ENCODE data around the gene RPL3.

RPL3 gene

DNA sequence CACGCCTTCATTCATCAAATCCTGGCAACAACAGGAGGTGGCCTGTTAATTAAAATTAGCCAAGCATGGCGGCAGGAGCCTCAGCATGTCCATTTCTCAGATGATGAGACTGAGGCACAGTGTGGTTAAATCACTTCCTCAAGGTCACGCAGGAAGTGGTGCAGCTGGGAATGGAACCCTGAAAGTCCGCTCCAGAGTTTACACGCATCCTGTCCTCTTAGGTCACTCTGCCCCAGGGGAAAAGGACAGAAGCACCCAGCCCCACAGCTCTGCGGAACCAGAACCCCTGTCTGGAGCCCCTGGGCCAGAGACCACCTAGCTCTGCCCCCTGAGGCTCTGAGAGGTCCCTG lies 19.6 kb downstream of the RPL3 start:
- DNase-seq (ENCODE audit: low read depth, low spot score) = no peak

DNA sequence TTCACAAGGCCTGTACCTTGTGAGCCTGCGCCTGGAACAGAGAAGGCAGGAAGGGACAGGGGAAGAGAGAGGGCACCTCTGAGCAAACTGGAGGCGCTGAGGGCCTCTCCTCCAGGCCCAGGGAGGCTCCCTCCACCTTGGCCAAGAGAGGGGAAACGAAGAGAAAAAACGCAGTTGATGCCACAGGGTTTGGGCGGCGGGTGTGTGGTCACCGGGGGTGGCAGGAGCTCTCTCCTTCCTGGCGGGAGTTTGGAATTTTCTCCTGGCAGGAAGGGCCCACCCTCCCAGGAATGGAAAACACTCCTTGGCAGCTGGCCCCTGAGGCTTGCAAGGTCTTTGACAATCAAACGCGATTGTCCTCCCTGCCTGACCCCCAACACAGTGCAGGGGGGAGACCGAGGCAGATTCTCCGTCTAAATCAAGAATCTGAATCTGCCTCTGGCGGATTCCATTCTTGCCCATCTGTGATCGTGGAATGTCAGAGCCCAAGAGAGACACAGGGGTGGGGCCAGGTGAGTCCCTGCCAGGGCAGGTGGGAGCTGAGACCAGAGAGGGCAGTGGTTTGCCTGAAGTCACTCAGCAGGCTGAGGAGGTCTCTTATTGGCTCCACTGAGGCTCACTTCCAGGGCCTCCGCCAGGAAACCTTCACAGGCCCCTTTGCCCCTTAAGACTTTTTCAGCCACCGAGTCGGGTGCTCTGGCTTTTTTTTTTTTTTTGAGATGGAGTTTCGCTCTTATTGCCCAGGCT lies 21.0 kb downstream of the RPL3 start:
- no peak for DNase-seq (ENCODE audit: low read depth, low spot score)

DNA sequence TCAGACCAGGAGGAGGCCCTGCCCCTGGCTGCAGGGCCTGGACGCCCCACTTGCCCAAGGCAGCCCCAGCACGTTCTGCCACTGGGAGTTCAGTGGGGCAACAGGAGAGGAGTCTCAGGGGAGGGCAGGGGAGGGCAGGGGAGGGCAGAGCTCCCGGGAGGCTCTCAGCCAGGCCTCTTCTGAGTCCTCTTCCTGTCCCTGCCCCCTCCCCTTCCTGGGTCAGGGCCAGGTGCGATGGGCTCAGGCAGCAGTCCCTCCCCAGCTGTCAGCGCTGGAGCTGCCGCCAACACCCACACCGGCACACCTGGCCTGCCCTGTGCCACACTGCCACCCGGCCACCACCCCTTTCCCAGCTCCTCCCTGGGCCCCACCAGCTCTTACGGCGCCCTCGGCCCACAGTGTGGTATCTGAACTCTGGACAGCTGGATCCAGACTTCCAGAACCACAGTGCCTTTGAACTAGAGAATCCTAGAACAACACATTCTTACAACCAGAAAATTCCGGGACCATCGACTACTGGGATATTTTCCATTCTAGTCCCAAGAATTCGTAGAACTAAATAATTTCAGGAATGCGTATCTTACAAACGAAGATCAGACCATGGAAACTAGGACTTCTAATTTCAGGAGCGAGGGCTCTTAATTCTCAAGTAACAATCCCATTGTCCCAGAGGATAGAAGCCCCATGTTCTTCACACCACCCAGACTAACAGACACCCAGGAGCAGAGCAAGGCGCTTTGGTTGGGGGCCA lies 21.8 kb downstream of the RPL3 start:
- DNase-seq (ENCODE audit: low read depth, low spot score) = no peak

DNA sequence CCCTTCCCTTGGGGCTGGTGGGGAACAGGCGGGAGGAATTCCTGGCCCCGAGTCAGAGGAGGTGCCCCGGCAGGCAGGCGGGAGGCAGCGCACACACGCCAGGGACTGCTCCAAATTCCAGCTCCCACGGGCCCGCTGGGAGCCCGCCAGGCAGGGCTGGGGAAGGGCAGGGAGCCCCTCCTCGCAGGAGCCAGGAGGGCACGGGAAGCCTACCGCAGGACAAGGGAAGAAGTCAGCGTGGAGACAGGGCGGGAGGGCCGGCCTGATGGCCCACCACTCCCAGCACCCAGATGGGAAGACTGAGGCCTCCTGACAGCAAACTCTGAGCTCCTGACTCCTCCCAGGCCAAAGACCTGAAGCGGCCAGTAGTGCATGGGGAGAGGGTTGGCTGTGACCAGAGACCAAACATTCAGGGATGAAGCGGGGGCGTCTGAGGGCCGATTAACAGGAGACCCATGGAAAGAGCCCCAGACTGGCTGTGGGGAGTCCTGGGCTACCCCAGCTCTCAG lies 22.4 kb downstream of the RPL3 start:
- DNase-seq (ENCODE audit: low read depth, low spot score) = no peak

DNA sequence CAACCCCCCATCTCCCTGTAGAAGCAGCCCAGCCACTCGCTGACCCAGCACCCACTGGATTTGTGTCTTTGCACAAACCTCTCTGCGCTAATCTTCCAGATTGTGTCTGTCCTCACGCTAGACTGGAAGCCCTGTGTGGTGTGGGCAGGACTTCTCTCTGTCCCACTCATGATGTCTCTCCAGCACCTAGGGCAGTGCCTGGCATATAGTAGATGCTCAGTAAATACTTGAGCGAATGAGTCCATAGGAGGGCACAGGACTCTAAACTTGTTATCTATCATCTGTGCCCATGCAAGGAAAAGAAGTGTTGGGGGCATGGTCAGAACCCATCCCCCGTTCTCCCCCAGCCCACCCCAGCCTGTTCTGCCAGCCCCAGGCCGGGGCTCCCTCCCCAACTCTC lies 22.9 kb downstream of the RPL3 start:
- no peak for DNase-seq (ENCODE audit: low read depth, low spot score)

DNA sequence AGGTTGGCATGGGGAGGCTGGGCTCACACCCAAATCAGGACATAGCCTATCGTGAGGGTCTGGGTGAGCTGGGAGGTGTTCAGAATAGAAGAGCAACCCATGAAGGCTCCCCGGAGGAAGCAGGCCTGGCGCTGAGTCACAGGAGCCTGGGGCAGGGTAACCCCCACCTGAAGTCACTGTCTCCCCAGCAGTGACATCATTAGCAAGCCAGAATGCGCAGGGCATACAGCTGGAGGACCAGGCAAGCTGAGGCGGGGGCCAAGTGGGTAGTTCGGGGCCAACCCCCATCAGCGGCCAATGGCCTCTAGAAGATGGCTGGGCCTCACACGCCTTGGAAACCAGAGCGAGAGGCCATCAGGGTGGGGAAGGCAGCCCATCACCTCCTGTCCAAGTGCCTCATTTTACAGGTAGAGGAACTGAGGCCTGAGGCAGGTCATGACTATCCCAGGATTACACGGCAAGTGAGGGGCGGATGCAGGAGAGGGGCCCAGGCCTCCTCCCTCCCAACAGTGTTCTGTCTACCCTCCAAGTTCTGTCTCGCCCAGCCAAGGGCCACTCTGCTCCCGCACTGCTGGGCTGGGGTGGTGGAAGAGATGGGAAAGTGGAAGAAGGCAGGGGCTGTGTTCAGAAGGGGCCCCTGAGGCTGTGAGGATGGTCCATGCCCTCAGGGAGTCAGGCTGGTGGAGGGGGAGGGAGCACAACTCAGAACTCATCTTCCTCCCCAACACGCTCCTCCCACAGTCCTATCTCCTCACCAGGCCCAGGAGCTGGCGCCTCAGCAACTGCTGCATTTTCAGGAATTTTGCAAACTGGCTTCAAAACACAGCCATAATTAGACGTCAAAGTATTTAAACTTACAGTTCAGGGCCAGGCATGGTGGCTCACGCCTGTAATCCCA lies 24.6 kb downstream of the RPL3 start:
- DNase-seq (ENCODE audit: low read depth, low spot score) = no peak

DNA sequence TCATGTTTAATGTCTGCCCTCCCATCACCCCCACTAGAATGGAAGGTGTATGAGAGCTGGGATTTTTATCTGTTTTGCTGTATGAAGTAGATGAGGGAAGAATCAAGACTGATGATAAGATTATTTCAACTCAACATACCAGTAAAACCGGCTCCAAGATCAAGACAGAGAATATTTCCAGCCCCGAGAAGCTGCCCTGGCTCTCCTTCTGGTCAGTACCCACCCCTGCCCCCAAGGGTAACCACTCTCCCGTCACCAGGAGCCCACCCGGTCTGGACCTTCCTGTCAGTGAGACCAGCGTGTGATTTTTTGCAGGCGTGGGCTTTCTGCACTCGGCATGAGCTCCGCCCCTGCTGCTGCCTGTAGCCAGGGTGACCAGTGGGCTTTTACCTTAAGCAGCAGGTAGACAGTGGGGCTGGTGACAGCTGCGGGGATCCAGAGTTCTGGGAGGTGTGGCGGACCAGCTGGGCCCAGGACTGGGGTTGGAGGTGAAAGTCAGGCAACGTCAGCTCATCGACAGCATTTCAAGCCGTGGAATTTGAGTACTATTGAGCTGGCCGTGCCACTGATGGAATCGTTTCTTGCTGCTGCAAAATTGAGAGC lies 25.6 kb downstream of the RPL3 start:
- no peak for DNase-seq (ENCODE audit: low read depth, low spot score)

DNA sequence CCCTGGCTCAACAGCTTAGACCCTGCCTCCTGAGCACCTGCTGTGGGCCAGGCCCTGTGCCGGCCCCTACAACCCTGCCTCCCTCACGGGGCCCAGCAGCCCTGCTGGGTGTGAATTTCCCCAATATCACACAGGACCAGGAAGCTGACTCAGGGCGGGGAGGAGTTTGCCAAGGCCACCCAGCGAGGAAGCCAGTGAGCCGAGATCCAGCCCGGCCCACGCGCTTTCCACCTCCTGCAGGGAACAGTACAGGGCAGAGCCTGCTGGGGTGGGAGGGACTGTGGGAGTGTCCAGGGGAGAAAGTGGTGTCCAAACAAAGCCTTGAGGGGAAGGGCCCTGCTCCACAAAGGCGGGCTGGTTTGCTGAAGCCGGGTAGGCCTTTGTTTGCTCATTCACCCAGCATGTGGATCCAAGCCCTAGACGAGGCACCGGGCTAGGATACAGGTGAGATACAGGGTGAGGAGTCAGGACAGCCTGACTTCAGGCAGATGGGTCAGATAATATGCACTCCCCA lies 26.8 kb downstream of the RPL3 start:
- no peak for DNase-seq (ENCODE audit: low read depth, low spot score)

DNA sequence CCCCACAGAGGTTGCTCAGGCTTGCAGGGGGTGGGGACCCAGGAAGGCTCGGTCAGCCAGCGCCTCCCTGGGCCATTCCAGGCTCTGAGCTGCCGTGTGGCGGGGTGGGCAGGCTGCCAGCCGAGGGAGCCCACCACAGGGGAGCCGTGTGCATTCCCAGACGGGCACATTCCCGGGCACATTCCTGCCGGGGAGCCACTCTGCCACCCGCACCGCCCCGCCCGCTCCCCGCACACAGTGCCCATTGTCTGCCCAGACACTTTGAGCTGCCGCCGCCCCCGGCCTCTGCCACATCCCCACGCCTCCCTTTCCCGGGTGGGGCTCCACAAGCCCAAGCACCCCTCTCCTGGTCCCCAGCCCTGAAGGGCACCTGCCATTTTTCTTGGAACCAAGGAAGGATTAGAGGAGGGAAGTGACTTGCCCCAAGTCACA lies 27.4 kb downstream of the RPL3 start:
- DNase-seq (ENCODE audit: low read depth, low spot score) = no peak

DNA sequence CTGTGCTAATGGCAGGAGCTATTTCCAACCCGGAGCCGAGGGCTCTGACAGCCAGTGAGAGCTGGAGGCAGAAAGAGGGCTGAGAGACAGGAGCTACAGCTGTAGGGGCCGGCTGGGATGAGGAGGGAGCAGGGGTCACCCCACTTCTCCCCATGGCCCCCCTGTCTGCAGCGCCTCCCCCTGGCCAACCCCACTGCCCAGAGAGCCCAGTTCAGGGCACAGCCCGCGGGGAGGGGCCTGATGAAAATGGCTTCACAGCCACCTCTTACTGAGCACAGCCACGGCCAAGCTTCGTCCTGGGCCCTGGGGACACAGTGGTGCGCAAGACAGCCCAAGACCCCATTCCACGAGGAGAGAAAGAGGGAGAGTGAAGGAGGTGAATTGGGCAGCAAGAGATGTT lies 27.9 kb downstream of the RPL3 start:
- no peak for DNase-seq (ENCODE audit: low read depth, low spot score)

DNA sequence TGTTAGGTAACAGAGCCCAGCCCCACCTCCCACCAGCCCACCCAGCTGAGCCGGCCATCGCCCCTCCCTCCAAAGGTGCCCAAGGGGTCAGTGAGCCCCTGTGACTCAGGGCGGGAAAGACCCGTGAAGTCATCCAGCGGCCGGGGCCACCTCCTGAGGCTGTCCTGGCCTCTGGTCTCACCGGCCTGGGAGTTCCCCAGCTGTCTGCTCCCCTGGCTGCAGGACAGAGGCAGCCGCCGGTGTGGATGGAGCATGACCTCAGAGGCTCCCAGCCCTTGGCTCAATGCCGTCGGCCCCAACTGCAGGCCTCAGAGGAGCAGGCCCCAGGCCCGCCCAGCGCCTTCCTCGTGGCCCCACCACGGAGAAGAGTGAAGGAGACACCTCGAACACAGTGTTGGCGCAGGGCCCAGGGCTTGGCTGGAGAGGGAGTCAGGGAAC lies 28.7 kb downstream of the RPL3 start:
- DNase-seq (ENCODE audit: low read depth, low spot score) = no peak

DNA sequence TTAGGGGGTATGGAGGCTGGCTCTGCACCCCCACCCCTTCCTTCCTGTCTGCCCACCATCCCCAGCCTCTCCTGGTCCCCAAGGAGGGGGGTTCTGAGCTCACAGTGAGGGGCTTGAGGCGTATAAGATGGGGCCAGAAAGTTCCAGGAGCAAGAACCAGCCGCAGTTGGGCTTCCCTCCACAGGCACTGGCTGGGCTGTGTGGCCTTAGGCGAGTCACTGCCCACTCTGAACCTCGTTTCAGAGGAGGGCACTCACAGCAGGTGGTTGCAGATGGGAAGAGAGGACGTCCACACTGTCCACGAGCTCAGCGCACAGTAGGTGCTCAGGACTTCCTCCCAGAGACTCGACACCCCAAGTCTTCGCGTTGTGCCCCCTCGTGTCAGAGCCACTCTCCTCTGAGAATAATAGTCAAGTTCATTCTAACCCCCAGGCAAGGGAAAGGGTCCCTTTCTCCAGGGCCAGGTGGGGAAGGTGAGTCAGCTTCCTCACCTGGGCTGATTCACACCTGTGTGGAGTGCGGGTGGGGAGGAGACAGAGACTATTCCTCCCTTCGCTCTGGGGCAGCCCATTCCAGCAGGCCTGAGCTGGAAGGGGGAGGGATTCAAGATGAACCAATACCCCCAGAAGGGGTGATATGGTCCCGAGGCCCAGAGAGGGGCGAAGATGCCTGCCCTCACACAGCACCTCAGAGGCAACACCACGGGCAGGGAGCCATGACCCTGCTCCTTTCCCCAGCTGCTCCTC lies 29.3 kb downstream of the RPL3 start:
- DNase-seq (ENCODE audit: low read depth, low spot score) = no peak

DNA sequence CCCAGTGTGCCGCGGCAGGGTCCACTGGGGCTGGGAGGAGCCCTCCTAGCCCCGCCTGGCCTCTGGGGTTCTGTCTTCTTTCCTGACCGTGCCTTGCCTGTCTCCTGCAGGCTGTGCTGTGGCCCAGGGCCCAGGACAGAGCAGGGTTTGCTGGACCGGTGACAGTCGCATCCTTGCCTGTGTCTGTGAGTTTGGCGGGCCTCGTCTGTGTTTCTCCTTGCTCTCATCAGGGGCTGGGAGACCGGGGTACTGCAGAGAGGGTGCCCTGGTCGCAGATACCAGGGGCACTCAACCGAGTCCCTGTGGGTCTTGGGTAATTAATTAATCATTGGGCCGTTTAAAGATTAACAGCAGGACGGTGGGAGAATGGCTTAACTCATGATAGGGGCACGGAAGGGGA lies 29.9 kb downstream of the RPL3 start:
- no peak for DNase-seq (ENCODE audit: low read depth, low spot score)

DNA sequence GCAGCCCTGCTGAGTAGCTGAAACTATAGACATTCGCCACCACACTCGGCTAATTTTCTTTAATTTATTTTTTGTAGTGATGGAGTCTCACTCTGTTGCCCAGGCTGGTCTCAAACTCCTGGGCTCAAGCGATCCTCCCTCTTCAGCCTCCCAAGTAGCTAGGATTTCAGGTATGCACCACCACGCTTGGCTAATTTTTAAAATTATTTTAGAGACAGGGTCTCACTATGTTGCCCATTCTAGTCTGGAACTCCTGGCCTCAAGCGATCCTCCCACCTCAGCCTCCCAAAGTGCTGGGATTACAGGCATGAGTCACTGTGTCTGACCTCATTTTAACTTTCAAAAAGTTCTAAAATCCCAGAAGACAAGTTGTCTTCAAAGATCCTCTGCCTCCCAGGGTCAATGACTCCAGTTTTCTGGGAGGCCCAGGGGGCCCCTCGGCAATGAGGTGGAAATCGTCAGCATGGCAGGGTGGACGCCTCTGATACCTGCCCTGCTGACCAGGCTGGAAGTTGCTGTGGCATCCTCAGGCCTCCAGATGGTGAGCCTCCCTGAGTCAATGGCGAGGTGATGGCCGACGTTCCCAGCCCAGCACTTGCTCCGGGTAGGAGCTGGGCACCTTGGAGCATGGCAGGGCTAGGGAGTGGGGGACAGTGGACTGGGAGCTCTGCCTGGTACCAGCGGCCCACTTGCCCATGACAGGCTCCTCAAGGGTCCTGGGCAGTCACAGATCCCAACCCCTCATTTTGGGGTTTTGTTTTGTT lies 31.1 kb downstream of the RPL3 start:
- DNase-seq (ENCODE audit: low read depth, low spot score) = no peak

DNA sequence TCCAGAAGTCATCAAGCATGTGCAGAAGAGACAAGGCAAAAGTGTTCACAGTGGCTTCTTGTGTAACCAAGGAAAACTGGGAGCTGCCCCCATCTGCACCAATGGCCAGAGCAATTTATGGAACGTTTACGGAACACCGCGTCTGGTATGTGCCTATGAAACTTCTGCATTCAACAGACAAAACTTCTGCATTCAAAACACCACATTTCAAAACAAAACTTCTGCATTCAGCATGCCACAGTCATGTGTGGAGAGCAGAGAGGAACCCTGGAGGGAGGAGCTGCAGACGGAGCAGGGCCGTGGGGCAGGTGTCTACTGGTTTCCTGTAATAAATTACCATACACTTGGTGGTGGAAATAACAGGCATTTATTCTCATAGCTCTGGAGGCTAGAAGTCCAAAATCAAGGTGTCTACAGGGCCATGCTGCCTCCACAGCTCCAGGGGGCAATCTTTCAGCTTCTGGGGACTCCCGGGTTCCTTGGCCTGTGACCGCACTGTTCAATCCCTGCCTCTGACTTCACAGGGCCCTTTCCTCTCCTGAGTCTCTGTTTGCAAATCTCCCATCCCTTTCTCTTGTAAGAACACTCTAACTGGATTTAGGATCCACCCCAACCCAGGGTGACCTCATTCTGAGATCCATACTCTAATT lies 32.2 kb downstream of the RPL3 start:
- DNase-seq (ENCODE audit: low read depth, low spot score) = no peak

DNA sequence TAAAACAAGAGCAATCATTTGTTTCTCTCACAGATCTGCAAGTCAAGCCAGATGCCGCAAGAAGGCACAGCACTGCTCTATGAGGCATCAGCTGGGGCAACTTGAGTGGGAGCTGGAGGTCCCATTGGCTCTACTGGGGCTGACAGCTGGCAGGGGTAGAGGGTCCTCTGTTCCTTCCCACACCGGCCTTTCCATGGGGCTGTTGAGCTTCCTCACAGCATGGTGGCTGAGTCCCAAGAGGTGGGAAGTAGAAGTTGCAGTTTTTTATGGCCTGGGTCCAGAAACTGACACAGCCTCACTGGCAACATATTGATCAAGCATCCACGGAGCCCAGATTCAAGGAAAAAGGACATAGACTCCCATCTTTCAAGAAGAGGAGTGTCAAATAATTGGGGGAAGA lies 34.4 kb downstream of the RPL3 start:
- no peak for DNase-seq (ENCODE audit: low read depth, low spot score)

DNA sequence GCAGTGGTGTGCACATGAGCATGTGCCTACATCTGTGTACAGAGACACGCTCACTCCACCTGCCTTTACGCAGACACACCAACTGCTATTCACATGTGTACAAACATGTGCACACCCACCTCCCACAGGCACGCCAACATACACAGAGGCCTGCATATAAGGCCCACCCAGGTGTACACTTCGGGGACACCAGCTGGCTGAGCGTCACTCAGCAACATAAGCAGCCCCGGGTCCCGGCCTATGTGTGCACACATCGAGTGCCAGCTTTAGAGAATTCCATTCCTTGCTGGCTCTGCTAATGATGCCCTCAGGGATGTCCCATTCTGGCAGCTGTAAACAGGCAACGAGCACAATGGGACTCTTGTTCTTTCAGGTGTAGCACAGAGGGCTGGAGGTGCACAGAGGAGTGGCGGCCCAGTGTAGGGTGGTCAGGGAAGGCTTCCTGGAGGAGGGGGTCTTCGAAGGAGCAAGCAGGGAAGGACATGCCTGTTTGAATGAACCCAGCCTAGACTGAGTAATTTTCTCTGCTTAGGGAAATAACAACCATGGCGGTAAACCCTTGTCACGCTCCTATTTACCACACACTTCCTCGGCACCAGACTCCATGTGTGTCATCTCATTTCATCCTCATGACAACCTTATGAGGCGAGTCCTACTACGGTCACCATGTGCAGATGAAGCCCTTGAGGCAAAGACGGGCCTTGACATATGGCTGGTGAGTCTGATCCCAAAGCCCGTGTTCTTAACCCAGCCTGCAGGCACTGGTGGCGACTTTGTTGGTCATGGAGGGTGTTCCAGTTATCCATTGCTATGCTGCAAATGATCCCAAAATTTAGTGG lies 35.1 kb downstream of the RPL3 start:
- DNase-seq (ENCODE audit: low read depth, low spot score) = no peak

DNA sequence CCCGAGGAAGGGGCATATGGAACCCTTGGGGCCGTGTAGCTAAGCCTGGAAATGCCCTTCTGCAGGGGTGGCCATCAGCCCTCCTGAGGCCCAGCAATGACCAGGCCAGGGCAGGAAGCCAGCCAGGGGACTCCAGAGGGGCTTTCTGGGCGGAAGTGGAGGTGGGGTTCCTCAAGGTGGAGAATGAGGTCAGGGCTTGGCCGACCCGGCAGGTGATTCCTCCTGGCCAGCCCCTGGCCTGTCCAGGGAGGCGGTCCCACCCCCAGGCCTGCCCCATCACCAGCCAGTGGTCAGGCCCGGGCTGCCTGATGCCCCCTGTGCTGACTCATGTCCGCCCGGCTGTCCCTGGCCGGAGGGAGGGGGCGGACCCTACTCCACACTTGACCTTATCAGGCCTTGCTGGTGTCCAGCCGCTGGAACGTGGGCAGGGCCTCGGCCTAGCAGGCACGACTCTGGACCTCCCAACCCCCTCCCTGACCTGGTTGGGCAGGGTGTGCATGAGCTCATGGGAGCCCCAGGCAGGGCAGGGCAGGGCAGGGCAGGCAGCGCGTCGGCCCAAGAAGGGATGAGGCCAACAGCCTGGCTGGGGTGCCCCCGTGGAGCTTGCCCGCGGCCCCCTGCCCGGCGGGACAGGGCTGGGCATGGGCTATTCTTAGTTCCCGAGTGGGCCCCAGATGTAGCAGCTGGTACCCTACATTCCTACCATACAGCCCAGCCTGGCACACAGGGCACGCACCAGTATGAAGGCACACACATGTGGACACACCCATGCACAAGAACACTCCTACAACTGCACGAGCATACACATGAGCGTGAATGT lies 35.9 kb downstream of the RPL3 start:
- DNase-seq (ENCODE audit: low read depth, low spot score) = no peak
